Left ventricle myocardium superior (tissue), 1 donor: Measurements from ENCODE around the gene RGS8. TPM values are rescaled to one million over a fixed set of nuclear protein-coding genes. Genes with fewer than 3 reads are reported as not detected.
A peak's percentile ranks its signal among the peaks of the same experiment; 100 is the strongest.

Experiments
- ATAC-seq: fragments of 200-7000 bp; cut with Tn5 transposase; one replicate; pipeline ENCODE4 v1.9.1; 2020; ENCODE audit warnings: mild to moderate bottlenecking, moderate library complexity
- DNase-seq: peaks from one replicate; pipeline ENCODE4 v3.0.0-alpha.2; 2020
- intact Hi-C: fragments of 100-400 bp; cut with micrococcal nuclease; formaldehyde crosslinking; loops from one replicate; pipeline ENCODE4 v1.11.0; 2022
- total RNA-seq: library from RNA; stranded (reverse); fragmentation: NEBNext Ultra II Directional; extraction: Animal tissue kit (Norgen Biotek cat#: 25700); gene quantifications from one replicate; pipeline ENCODE4 v1.2.1, GENCODE V29; 2021
- donor health status: DM: no; HTN: yes; CAD: no; lungs with severe emphysema.

Gene RGS8
- total RNA-seq, 1 donor from 2014 or later: not detected

DNA sequence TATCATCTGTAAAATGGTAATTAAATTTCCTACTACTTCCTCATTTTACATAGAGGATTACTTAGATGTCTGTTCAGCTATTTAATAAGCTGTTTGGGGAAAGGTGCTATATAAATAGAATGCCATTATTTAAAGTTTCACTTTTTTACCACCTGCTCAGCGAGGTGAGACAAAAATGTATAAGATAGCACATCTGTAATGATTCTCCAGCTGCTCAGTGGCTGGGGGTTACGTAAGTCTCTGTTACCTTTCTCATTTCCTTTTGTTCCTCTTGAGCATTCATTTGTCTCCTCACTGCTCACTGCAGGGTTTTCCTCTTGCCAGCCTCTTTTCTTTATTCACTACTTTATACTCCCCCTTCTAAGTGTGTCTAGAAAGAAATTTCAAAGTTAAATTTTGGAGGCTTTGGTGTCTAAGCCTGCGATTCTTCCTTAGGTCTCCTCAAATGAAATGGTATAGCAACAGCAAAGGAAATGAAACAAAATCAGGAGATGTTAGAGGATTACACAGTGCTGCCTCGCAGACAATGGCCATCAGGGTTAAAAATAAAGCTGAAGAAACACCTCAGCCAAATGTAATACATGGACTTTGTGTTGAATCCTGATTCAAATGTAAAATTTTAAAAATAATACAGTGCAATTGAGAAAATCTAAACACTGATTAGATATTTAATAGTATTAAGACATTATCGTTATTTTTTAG is 6.8 kb downstream of the RGS8 start:
- intact Hi-C loops: no loop called here
- ATAC-seq (no peak), DNase-seq (no peak)

- intact Hi-C loops: no loop called here
- peak; percentile 29 for ATAC-seq
- no peak for DNase-seq
These were observed 8.1 kb downstream of the RGS8 start for GRCh38 chr1:182676274-182676673.

- DNase-seq (peak; percentile 58), ATAC-seq (peak; percentile 86)
- intact Hi-C loops: no loop called here
These were observed 9.8 kb downstream of the RGS8 start for GRCh38 chr1:182674346-182675246.

DNA sequence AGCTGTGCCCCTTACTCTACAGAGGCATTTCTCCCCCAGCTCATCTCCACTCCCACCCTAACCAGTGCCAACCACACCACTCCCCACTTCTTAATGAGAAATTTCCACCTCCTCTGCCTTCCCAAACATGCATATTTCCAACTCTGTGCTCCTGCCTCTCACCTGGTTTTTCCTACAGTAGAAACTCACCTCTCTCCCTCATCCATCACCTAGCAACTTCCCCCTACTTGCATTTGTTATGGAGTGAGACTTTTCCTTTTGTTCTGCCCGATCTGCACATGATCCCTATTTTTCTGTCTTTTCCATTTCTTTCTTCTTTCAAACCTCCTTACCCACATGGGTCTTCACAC is 11.9 kb downstream of the RGS8 start:
- no peak for DNase-seq
- ATAC-seq: no peak
- intact Hi-C loops: no loop called here

DNA sequence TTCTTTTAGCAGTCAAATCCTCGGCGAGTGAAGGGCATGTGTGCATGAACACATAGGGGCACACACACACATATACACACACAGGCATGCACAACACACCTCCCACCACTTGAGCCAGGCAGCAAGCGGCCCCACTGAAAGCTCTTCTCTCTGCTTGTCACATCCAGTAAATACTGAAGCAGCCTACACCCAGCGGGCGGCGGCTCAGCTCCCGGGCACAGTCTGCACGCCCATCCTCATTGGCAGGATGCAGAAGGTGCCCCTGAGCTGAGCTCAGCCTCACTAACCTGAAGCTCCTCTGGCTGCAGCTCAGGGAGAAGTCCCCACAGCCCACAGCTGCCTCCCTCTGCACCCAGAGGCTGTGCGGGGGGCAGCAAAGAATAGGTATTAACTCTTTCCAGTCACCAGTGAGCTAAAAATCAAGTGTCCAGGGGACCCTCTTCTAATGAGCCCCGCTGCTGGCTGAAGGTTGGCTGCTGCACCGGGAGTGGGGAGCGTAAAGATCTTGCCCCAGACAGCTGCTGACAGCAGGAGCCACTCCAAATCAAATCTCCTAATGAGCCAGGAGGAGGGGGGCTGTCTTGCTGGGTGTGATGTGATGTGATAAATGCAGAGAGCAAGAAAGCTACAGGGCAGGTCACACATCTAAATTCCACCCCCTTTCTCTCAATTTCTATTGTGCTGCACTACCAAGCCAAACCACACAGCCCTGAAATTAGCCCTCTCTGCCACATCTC is 12.5 kb downstream of the RGS8 start:
- no peak for DNase-seq
- ATAC-seq: peak; percentile 23
- intact Hi-C loops: no loop called here

- ATAC-seq: no peak
- no peak for DNase-seq
- intact Hi-C loops: no loop called here
These were observed 14.2 kb downstream of the RGS8 start for GRCh38 chr1:182670032-182670749.

- DNase-seq (no peak), ATAC-seq (no peak)
- intact Hi-C loops: no loop called here
These were observed 15.1 kb downstream of the RGS8 start for GRCh38 chr1:182669266-182669665.

DNA sequence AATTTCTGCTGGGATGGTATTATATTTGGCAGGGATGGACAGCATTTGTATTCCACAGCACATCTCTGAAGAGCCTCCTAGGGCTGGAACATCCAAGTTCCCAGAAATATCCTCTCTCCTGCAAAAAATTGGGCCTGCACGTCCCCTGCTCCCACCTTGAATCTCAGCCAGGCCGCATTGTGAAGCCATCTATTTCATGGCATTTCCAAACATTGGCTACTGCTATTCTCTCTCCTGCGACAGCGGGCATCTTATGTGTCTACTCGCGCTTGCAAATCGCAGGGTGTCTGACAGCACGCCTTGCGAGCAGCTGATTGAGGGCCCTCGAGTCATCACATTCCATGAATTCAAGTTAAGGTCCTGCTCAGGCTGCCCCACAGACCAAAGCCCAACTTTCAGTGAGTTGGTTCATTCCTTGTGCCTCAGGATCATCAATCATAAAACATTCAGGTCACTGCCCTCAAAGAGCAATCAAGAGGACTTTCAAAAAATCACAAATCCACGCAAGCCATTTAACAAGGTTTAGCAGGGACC is 15.8 kb downstream of the RGS8 start:
- ATAC-seq: no peak
- intact Hi-C loops: no loop called here
- DNase-seq: no peak

DNA sequence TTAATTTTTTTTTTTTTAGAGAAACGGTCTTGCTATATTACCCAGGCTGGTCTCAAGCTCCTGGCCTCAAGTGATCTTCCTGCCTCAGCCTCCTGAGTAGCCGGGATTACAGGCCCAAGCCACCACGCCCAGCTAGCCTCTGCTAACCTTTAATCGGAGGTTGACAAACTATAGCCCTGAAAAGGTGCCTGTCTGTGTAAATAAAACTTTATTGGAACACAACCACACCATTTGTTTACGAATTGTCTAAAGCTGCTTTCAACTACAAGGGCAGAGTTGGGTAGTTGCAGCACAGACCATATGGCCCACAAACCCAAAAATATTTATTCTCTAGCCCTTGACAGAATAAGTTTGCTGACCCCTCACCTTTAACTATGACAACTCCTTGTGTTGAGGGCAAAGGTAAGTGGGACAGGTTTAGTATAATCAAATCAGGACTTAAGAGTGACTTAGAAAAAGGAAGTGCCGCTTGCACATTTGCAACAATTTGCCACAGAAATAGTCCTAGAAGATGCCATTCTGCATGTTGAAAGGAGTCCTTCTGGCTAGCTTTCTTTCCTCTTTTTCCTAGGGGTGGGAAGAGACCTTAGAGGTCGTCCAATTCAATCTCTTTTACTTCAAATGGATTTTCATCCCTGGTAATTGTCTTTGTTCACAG is 16.4 kb downstream of the RGS8 start:
- no peak for ATAC-seq
- DNase-seq: no peak
- intact Hi-C loops: no loop called here

- DNase-seq: no peak
- no peak for ATAC-seq
These were observed 17.7 kb downstream of the RGS8 start for GRCh38 chr1:182666706-182667105.

GRCh38 chr1:182664296-182664695 is 20.1 kb downstream of the RGS8 start:
- ATAC-seq: peak; percentile 29
- no peak for DNase-seq
- intact Hi-C loops: no loop called here

More at GRCh38 chr1:182666706-182667105, 17.7 kb downstream of the RGS8 start:
- intact Hi-C loops: no loop called here

- intact Hi-C loops: no loop called here
- DNase-seq (no peak), ATAC-seq (no peak)
These were observed 21.4 kb downstream of the RGS8 start for GRCh38 chr1:182662956-182663355.

- DNase-seq: no peak
- intact Hi-C loops: no loop called here
- ATAC-seq: no peak
These were observed 22.1 kb downstream of the RGS8 start for GRCh38 chr1:182662121-182662890.

GRCh38 chr1:182658055-182658454 is 26.3 kb downstream of the RGS8 start:
- DNase-seq: no peak
- no peak for ATAC-seq
- intact Hi-C loops: no loop called here

DNA sequence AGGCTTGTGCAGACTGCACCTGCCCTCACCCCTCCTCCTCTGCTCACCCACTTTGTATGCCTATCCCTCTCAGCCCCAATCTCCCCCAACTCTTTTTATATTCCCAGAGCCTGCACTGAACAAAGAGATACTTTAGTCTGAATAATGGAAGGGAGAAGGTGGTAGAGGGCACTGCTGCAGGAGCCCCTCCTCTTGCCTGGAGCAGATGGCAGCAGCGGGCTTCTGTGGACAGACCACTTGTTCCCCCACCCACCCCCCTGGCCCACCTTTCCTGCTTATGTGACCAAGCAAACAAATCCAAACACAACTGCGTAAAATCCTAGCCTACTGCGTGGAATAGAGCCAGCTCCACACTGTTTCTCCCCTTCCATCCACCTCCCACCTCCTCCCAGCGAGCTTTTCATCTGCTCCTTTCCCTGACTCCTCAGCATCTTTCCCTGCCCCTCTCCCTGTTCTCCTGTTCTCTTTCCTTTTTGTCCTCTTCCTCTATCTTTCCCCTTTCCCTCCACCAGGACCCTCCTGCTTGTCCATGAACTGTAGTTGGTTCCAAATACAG is 27.5 kb downstream of the RGS8 start:
- ATAC-seq (no peak), DNase-seq (no peak)
- intact Hi-C loops: no loop called here

DNA sequence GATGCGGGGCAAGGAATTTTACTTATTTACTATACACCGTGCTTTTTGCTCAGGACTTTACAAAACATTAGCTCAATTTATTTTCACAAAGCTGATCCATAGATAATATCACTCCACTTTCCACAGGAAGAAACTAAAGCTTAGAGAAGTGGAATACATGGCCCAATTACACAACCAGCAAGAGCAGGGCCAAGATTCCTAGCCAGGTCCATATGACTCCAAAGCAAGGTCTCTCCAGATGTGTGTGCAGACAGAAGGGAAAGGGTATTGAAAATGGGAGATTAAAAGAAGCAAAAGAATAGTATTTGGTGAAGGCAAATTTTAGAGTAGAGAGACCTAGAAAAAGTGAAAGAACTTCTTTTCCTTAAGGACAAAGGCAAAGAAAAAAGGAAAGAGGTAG is 30.4 kb downstream of the RGS8 start:
- ATAC-seq (no peak), DNase-seq (no peak)
- intact Hi-C loops: no loop called here

- intact Hi-C loops: no loop called here
- ATAC-seq (no peak), DNase-seq (no peak)
These were observed 31.5 kb downstream of the RGS8 start for GRCh38 chr1:182652933-182653332.

DNA sequence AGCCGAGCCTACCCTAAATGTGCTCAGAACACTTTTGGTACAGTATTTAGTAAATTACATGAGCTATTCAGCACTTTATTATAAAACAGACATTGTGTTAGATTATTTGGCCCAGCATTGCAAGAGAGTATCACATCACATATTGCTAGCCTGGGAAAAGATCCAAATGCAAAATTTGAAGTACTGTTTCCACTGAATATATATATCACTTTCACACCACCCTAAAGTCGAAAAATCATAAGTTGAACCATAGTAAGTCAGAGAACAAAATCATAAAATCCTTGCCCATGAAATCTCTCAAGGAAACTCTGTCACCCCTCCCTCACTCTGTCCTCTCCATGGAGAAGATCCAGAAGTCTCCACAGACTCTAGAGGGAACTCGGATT is 33.1 kb downstream of the RGS8 start:
- ATAC-seq (no peak), DNase-seq (no peak)
- intact Hi-C loops: no loop called here
